Rectal smooth muscle tissue (tissue), 1 donor: ENCODE measurements around the gene PRH2.

Experiments used
- H3K27ac ChIP-seq: one replicate; pipeline ENCODE4 v1.7.0; 2013; ENCODE audit warnings: low read depth, low read length, inconsistent platforms
- H3K27me3 ChIP-seq: one replicate; pipeline ENCODE4 v1.7.0; 2013; ENCODE audit warnings: low read length; ENCODE audit not compliant: control insufficient read depth, insufficient read depth
- H3K36me3 ChIP-seq: one replicate; pipeline ENCODE4 v1.7.0; 2013; ENCODE audit warnings: low read length; ENCODE audit not compliant: control insufficient read depth, insufficient read depth
- H3K4me1 ChIP-seq: one replicate; pipeline ENCODE4 v1.7.0; 2013; ENCODE audit warnings: low read length; ENCODE audit not compliant: control insufficient read depth, insufficient read depth
- H3K4me3 ChIP-seq: one replicate; pipeline ENCODE4 v1.7.0; 2013; ENCODE audit warnings: low read length
- H3K9ac ChIP-seq: one replicate; pipeline ENCODE4 v1.7.0; 2013; ENCODE audit warnings: low read length

Gene PRH2

GRCh38 chr12:10928746-10929286, at the start of gene PRH2:
PRH2 (plus strand) TSS chr12:10929236; CDS start chr12:10929274, 38 bp downstream.
- Histone ChIP-seq H3K4me1 (no peaks in the 10 kb centered on the region), H3K36me3 (no peaks in the 10 kb centered on the region), H3K9ac (no peak within 1 kb of the TSS), H3K4me3 (no peak within 1 kb of the TSS), H3K27me3 (no peaks in the 10 kb centered on the region), H3K27ac (no peak within 1 kb of the TSS)

- H3K36me3 ChIP-seq, result no peaks in the 10 kb centered on the region
- H3K27me3 ChIP-seq, result no peaks in the 10 kb centered on the region
- H3K4me3 ChIP-seq, result no peak within 1 kb of the TSS
- H3K9ac ChIP-seq, result no peak within 1 kb of the TSS
- H3K4me1 ChIP-seq, result no peaks in the 10 kb centered on the region
- no peak within 1 kb of the TSS for H3K27ac ChIP-seq
Measured at GRCh38 chr12:10884086-10884725, 44.8 kb upstream of the PRH2 start, which contains the start of gene PRH1. PRH1 (minus strand) TSS chr12:10884255; CDS start chr12:10884217, 38 bp downstream.

- Histone ChIP-seq H3K36me3 (no peaks in the 10 kb centered on the region), H3K27ac (no peak overlapping the region), H3K27me3 (no peaks in the 10 kb centered on the region), H3K9ac (no peak overlapping the region), H3K4me1 (no peaks in the 10 kb centered on the region), H3K4me3 (no peak overlapping the region)
Measured at GRCh38 chr12:10889226-10889625, 39.8 kb upstream of the PRH2 start.

- H3K4me1 ChIP-seq, result no peaks in the 10 kb centered on the region
- H3K27ac ChIP-seq, result no peak overlapping the region
- no peak overlapping the region for H3K4me3 ChIP-seq
- H3K9ac ChIP-seq, result no peak overlapping the region
- H3K27me3 ChIP-seq, result no peaks in the 10 kb centered on the region
- H3K36me3 ChIP-seq, result no peaks in the 10 kb centered on the region
Measured at GRCh38 chr12:10891937-10892336, 37.1 kb upstream of the PRH2 start.

GRCh38 chr12:10896854-10897253, 32.2 kb upstream of the PRH2 start:
- Histone ChIP-seq H3K9ac (no peak overlapping the region), H3K36me3 (no peaks in the 10 kb centered on the region), H3K4me3 (no peak overlapping the region), H3K27ac (no peak overlapping the region), H3K27me3 (no peaks in the 10 kb centered on the region), H3K4me1 (no peaks in the 10 kb centered on the region)

- Histone ChIP-seq H3K36me3 (no peaks in the 10 kb centered on the region), H3K27me3 (no peaks in the 10 kb centered on the region), H3K4me1 (no peaks in the 10 kb centered on the region), H3K27ac (no peak overlapping the region), H3K4me3 (no peak overlapping the region), H3K9ac (no peak overlapping the region)
Measured at GRCh38 chr12:10900530-10900929, 28.5 kb upstream of the PRH2 start.

GRCh38 chr12:10900972-10901371, 28.1 kb upstream of the PRH2 start:
- no peaks in the 10 kb centered on the region for H3K27me3 ChIP-seq
- H3K27ac ChIP-seq, result no peak overlapping the region
- H3K4me1 ChIP-seq, result no peaks in the 10 kb centered on the region
- no peaks in the 10 kb centered on the region for H3K36me3 ChIP-seq
- H3K4me3 ChIP-seq, result no peak overlapping the region
- H3K9ac ChIP-seq, result no peak overlapping the region

GRCh38 chr12:10901427-10901826, 27.6 kb upstream of the PRH2 start:
- H3K27me3 ChIP-seq, result no peaks in the 10 kb centered on the region
- H3K4me3 ChIP-seq, result no peak overlapping the region
- H3K36me3 ChIP-seq, result no peaks in the 10 kb centered on the region
- no peak overlapping the region for H3K9ac ChIP-seq
- no peaks in the 10 kb centered on the region for H3K4me1 ChIP-seq
- no peak overlapping the region for H3K27ac ChIP-seq

GRCh38 chr12:10904686-10905085, 24.4 kb upstream of the PRH2 start:
- Histone ChIP-seq H3K27me3 (no peaks in the 10 kb centered on the region), H3K4me3 (no peak overlapping the region), H3K9ac (no peak overlapping the region), H3K27ac (no peak overlapping the region), H3K4me1 (no peaks in the 10 kb centered on the region), H3K36me3 (no peaks in the 10 kb centered on the region)

- Histone ChIP-seq H3K27ac (no peak within 1 kb of the TSS), H3K4me1 (no peaks in the 10 kb centered on the region), H3K27me3 (no peaks in the 10 kb centered on the region), H3K36me3 (no peaks in the 10 kb centered on the region), H3K4me3 (no peak within 1 kb of the TSS), H3K9ac (no peak within 1 kb of the TSS)
Measured at GRCh38 chr12:10909462-10909861, 19.6 kb upstream of the PRH2 start, which contains the start of gene TAS2R13. TAS2R13 (minus strand) TSS chr12:10909562; CDS start chr12:10909298, 264 bp downstream.

GRCh38 chr12:10910380-10910779, 18.7 kb upstream of the PRH2 start:
- no peaks in the 10 kb centered on the region for H3K4me1 ChIP-seq
- H3K27me3 ChIP-seq, result no peaks in the 10 kb centered on the region
- no peak overlapping the region for H3K27ac ChIP-seq
- no peaks in the 10 kb centered on the region for H3K36me3 ChIP-seq
- H3K4me3 ChIP-seq, result no peak overlapping the region
- H3K9ac ChIP-seq, result no peak overlapping the region

- Histone ChIP-seq H3K4me3 (no peak overlapping the region), H3K36me3 (no peaks in the 10 kb centered on the region), H3K27me3 (no peaks in the 10 kb centered on the region), H3K27ac (no peak overlapping the region), H3K4me1 (no peaks in the 10 kb centered on the region), H3K9ac (no peak overlapping the region)
Measured at GRCh38 chr12:10919809-10920208, 9.2 kb upstream of the PRH2 start.

- no peaks in the 10 kb centered on the region for H3K36me3 ChIP-seq
- no peak overlapping the region for H3K9ac ChIP-seq
- H3K27me3 ChIP-seq, result no peaks in the 10 kb centered on the region
- no peak overlapping the region for H3K4me3 ChIP-seq
- H3K27ac ChIP-seq, result no peak overlapping the region
- no peaks in the 10 kb centered on the region for H3K4me1 ChIP-seq
Measured at GRCh38 chr12:10926269-10926668, 2.8 kb upstream of the PRH2 start.
